ENCODE data around the gene MUCL1.
A peak's percentile ranks its signal among the peaks of the same experiment; 100 is the strongest.
"Not testable (repeated sequence)": the region's sequence is repeated elsewhere in the genome, so short reads cannot be mapped to it uniquely, and the experiment has no call there.

The MUCL1 gene

GRCh38 chr12:54853933-54854538 lies at the start of gene MUCL1:
Gene MUCL1 (plus strand): TSS chr12:54854516. CDS start chr12:54854583, 67 bp downstream.
- DNase-seq = peak; percentile 25 to 58

GRCh38 chr12:54821676-54822075 lies 32.6 kb upstream of the MUCL1 start:
- DNase-seq = no peak

- DNase-seq = no peak
These were observed 29.9 kb upstream of the MUCL1 start for GRCh38 chr12:54824402-54824801.

GRCh38 chr12:54829511-54829910 lies 24.8 kb upstream of the MUCL1 start:
- no peak for DNase-seq

GRCh38 chr12:54830199-54830598 lies 24.1 kb upstream of the MUCL1 start:
- DNase-seq = no peak

GRCh38 chr12:54831631-54832030 lies 22.7 kb upstream of the MUCL1 start:
- DNase-seq = no peak

GRCh38 chr12:54840244-54840865 lies 14.0 kb upstream of the MUCL1 start:
- no peak for DNase-seq

- no peak for DNase-seq
These were observed 3.1 kb downstream of the MUCL1 start for GRCh38 chr12:54857406-54857805.

GRCh38 chr12:54858562-54858961 lies 4.2 kb downstream of the MUCL1 start:
- DNase-seq = no peak

- no peak for DNase-seq
These were observed 5.2 kb downstream of the MUCL1 start for GRCh38 chr12:54859502-54859901.

GRCh38 chr12:54861927-54862326 lies 7.6 kb downstream of the MUCL1 start:
- no peak for DNase-seq

GRCh38 chr12:54863948-54864618 lies 9.8 kb downstream of the MUCL1 start:
- DNase-seq = no peak

- DNase-seq = no peak
These were observed 11.5 kb downstream of the MUCL1 start for GRCh38 chr12:54865683-54866324.

GRCh38 chr12:54868690-54869089 lies 14.4 kb downstream of the MUCL1 start:
- no peak for DNase-seq

- DNase-seq = no peak
These were observed 15.7 kb downstream of the MUCL1 start for GRCh38 chr12:54870048-54870447.

- no peak for DNase-seq
These were observed 16.3 kb downstream of the MUCL1 start for GRCh38 chr12:54870617-54871016.

GRCh38 chr12:54879150-54879549 lies 24.8 kb downstream of the MUCL1 start:
- no peak for DNase-seq

- DNase-seq = no peak
These were observed 25.3 kb downstream of the MUCL1 start for GRCh38 chr12:54879579-54879978.

GRCh38 chr12:54882079-54882478 lies 27.8 kb downstream of the MUCL1 start:
- no peak for DNase-seq

GRCh38 chr12:54882597-54882996 lies 28.3 kb downstream of the MUCL1 start:
- not testable (repeated sequence) for DNase-seq

GRCh38 chr12:54888428-54888827 lies 34.1 kb downstream of the MUCL1 start:
- not testable (repeated sequence) for DNase-seq

GRCh38 chr12:54890339-54890738 lies 36.0 kb downstream of the MUCL1 start:
- DNase-seq = no peak

GRCh38 chr12:54891717-54892478 lies 37.6 kb downstream of the MUCL1 start:
- DNase-seq = no peak

Measured in NCI-H446 (cell line).